Left ventricle myocardium superior (tissue), 1 donor: ENCODE data around the gene ZNF654. TPM values are rescaled to one million over a fixed set of nuclear protein-coding genes. Genes with fewer than 3 reads are reported as not detected.

Experiments
- ATAC-seq: fragments of 200-7000 bp; cut with Tn5 transposase; one replicate; pipeline ENCODE4 v1.9.1; 2020; ENCODE audit warnings: mild to moderate bottlenecking, moderate library complexity
- DNase-seq: peaks from one replicate; pipeline ENCODE4 v3.0.0-alpha.2; 2020
- intact Hi-C: fragments of 100-400 bp; cut with micrococcal nuclease; formaldehyde crosslinking; loops from one replicate; pipeline ENCODE4 v1.11.0; 2022
- total RNA-seq: library from RNA; stranded (reverse); fragmentation: NEBNext Ultra II Directional; extraction: Animal tissue kit (Norgen Biotek cat#: 25700); gene quantifications from one replicate; pipeline ENCODE4 v1.2.1, GENCODE V29; 2021
- donor health status: DM: no; HTN: yes; CAD: no; lungs with severe emphysema.

The ZNF654 gene
- total RNA-seq, 1 donor from 2014 or later: 10.3 TPM

DNA sequence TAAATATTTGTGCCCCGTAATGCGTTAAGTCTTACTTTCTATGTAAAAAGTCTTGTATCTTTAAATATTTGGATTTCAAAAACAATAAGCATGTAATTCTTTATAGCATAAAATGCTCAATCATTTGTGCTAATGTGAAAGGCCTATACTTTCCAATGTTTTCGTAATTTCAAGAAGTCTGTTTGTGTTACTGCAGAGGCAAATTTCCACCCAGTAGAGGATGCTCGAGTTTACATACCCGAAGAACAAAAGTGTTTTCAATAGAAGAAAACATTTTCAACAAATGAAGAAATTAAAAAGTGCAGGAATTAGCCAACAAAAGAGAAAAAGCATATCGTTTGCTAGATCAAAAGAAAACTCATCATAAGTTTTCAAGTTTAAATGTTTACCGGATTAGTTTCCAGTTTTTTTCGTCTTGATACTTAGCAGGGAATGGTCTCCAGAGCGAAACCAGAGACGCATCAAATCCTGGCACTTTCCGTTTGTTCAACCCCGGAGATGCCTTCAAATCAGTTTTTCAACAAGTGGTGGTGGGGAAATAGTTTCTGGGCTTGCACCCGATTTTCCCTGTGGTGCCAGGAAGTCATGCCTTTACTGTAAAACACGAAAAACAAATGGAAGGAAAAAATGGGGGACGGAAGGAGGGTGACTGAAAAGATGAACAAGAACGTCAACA is 1.3 kb upstream of the ZNF654 start:
- DNase-seq: no peak
- no peak for ATAC-seq
- intact Hi-C loops: no loop called here

DNA sequence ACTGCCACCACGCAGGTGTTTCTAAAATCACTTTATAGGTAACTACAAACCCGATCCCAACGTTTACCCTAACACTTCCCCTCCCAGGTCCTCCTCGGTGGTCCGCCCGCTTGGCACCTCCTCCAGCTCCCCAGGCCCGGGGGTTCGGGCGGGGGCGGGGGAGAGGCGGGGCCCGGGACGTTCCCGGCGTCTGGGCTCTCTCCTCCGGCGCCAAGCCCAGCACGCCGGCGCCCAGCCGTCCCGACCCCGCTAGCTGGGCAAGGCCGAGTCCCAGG is 812 bp upstream of the ZNF654 start:
- no peak for DNase-seq
- intact Hi-C loops: no loop called here
- ATAC-seq: no peak

DNA sequence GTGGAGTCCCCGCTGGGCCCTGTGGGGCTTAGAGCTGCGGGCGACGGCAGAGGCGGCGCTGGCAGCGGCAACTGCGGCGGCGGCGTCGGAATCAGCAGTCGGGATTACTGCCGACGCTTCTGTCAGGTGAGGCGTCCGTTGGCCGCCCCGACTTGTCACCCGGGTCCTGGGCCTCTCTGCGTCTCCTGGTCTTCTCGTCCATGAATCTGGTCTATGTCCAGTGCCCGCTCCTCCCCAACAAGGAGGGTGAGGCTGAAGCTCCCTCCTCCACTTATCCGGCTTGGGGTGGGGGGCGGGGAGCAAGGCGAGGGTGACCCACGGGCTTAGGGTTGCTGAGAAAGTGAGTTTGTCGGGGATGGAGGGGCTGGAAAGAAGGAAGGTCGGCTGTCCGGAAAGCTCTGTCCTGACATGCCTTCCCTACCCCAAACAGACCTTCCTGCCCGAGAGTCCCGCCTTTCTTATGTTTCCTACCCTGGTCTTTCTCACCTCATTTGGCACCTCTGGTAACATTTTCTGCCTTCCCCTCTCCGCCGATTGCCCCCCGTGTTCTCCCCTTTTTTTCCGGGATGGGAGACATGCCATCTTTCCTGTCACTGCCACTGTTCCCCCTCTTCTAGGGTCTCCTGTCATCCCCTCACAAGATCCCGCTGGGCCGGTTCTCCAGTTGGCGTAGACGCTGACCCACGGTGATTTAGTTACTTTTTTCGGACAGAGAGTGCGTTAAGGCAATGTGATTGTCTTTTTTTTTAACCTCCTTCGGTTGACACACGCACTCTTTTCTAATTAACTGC is 520 bp downstream of the ZNF654 start:
- intact Hi-C loops: no loop called here
- DNase-seq: no peak

DNA sequence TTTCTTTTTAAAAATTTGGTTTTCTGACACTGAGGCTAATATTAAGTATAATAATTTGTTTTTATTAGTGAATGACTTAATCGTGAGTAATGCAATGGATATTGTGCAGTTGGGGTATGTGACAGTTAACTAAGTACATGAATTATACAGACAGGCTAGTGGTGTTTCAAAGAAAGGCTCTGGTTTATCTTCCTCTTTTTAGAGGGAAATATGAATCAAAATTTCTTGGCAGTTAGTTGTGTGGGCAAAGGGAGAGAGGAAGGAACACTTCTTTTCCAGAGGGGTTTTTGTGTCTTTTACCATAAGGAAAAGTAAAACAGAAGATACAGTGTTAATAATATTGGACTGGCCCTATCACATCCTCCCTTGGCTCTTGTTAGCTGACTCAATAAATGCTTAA is 2.7 kb downstream of the ZNF654 start:
- intact Hi-C loops: no loop called here
- DNase-seq: no peak

More for the DNA sequence above, 520 bp downstream of the ZNF654 start:
- peak; percentile 15 for ATAC-seq

DNA sequence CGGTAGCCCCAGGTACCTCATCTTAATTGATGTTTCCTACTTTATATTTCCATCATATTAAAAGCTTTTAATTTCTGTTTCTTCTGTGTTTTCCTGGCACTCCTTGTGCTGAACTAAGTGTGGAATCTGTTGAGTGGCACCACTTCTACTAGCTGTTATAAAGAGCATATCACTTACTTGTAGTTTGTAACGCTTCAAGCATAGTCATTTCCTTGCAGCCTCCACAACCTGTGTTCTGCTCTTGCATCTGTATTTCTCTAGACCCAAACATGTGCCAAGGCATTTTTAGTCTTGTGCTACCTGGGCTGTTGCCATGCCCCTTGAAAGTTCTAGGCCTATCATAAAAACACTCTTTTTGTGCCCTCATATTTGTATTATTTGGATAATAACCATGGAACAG is 16.0 kb downstream of the ZNF654 start:
- peak; percentile 42 for ATAC-seq
- intact Hi-C loops: no loop called here
- DNase-seq: no peak

More for the DNA sequence above, 2.7 kb downstream of the ZNF654 start:
- no peak for ATAC-seq

DNA sequence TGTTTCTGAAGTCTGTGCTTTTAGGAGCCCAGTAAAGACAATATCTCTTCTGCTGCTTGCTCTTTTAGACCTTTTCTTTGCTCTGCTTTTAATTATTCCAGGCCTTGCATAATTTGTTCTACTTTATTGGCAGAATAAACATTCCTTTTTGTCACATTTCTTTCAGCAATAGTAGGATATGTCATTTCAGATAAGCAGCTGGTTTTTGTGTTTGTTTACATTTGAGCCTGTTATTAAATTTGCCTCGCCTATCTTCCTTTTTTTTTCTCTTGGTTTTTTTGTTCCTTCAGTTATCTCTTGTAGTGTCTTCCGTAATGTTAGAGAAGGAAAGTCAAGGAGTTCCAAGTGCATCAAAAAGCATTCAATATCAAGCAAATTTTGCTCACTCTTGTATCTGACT is 16.4 kb downstream of the ZNF654 start:
- DNase-seq (no peak), ATAC-seq (no peak)
- intact Hi-C loops: no loop called here

DNA sequence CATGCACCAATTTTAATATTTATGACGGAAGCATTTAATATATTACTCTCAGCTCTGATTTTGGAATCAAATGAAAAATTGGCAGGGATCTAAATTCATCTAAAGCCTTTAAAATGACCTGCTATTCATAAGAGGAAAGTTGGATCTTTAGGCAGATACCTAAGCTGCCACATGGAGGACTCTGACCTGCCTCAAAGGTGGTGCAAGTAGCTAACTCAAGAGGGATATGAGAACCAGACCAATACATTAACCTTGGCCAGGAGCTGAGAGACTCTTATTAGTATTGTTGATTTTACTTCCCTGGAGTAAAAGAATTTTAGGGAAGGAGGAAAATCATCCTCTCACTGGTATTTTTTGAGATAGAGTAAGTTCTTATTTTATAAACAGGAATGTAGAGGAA is 17.7 kb downstream of the ZNF654 start:
- intact Hi-C loops: no loop called here
- DNase-seq (no peak), ATAC-seq (no peak)

DNA sequence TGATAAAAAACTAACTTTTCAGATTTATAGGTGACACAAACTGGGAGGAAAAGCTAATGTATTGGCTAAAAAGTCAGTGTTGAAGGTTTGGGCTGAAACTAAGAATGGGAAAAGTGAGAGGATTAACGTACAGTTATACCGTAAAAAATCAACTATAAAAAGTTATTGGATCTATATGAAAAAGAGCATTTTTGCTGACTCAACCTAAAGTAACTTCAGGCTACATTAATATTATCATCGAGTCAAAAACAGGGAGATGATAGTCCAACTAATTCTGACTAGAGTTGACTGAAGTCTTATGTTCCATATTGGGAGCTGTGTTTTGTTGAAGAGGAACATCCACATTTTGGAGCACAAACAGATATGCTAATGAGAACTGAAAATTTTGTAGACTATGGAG is 19.9 kb downstream of the ZNF654 start:
- ATAC-seq (no peak), DNase-seq (no peak)
- intact Hi-C loops: no loop called here

DNA sequence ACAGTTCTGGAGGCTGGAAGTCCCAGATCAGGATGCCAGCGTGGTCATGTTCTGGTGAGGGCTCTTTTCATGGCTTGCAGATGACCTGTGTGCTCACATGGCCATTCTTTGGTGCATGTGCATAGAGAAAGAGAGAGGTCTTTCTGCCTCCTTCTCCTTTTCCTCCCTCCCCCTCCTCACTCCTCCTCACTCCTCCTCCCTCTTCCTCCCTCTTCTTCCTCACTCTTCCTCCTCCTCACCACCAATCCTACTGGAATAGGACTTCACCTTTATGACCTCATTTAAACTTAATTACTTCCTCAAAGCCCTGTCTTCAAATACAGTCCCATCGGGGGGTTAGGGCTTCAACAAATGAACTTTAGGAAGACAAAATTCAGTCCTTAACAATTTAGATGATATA is 23.8 kb downstream of the ZNF654 start:
- intact Hi-C loops: no loop called here
- ATAC-seq: no peak
- no peak for DNase-seq

DNA sequence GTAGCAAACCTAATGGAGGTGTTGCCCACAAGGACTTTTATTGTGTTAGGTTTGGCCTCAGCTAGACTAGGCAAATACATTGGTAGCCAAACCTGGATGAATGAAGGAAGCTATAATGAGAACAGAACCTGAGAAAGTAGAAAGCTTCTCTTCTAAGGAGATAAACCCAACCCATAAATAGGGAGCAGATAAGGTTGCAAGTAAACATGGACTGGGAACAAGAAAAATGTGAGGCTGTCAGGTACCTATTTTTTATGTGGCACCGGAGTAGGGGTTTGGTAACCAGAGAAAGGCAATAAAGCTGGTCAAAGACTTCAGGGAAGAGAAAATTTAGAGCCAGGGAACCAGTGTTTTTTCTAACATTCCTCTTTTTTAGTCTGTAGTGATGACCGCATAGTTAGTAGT is 25.0 kb downstream of the ZNF654 start:
- DNase-seq (no peak), ATAC-seq (no peak)
- intact Hi-C loops: no loop called here

DNA sequence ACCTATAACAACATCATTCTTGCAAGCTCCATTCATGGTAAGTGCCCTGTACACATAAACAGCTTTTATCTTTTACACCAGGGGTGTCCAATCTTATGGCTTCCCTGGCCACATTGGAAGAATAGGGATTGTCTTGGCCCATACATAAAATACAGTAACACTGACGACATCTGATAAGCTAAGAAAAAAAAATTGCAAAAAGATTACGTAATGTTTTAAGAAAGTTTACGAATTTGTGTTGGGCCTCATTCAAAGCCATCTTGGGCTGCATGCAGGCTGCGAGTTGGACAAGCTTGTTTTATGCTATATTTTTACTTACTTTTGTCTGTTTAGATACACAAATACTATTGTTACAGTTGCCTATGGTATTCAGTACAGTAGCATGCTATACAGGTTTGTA is 31.6 kb downstream of the ZNF654 start:
- ATAC-seq (no peak), DNase-seq (no peak)
- intact Hi-C loops: no loop called here

DNA sequence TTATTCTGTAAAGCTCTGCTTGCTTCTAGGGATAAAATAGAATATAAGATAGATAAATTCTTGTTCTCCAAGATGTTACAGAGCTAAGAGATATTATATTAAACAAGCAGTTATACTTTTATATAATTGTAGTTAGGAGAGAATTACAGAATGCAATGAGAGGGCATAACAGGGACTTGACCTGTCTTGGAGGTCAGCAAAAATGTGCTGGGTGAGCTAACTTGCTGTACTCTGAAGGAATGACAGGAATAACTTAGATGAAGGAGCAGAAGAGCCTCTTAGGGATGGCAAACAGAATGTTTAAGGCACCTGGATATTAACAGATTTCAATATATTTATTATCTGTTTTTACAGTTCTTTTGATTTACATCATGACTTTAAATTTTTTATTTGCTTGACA is 33.2 kb downstream of the ZNF654 start:
- DNase-seq (no peak), ATAC-seq (no peak)
- intact Hi-C loops: no loop called here

DNA sequence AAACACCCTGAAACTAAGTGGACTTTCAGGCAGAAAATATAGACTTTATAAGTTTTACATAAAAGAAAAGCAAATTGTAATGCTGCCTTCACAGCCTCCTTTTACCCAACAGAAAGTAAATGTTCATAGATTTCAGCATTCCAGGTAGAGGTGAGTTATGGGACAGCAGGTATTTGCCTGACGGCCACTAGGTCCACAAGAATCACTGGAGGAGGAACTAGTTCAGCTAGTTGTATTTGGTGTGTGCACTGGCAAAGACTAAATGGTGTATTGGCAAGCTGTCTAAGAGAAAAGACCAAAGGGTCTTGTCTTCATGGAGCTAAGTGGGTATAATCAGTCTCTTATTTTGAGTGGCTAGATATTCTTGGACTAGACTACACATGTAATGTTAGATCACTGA is 34.2 kb downstream of the ZNF654 start:
- DNase-seq (no peak), ATAC-seq (no peak)
- intact Hi-C loops: no loop called here

DNA sequence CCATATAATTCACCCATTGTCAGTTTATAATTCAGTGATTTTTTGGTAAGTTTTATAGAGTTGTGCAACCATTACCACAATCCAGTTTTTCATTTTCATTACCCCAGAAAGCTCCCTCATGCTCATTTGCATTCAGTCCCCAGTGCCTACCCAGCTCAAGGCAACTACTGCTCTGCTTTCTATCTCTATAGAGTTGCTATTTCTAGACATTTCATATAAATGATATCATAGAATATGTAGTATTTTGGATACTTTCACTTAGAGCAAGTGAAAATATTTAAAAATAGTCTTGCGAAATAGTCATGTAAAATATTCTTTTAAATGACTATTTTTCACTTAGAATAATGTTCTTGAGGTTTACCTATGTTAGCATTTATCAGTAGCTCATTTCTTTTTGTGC is 42.1 kb downstream of the ZNF654 start:
- ATAC-seq (no peak), DNase-seq (no peak)
- intact Hi-C loops: no loop called here

DNA sequence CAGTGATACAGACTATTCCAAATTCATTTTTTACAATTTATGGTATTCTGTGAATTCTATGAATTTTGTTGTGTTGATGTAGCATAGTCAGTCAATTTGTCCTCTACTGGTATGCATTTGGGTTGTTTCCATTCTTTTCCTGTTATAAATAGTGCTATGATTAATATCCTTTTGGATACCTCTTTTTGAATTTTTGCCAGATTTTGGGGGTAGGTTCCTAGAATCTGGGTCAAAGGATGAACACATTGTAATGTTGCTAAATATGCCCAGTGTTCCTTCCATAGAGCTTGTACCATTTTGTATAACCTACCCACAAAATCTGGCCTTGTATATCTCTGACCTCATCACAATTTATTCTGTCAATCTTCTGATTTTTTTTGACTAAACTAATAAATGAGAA is 46.3 kb downstream of the ZNF654 start:
- DNase-seq (no peak), ATAC-seq (no peak)
- intact Hi-C loops: no loop called here

DNA sequence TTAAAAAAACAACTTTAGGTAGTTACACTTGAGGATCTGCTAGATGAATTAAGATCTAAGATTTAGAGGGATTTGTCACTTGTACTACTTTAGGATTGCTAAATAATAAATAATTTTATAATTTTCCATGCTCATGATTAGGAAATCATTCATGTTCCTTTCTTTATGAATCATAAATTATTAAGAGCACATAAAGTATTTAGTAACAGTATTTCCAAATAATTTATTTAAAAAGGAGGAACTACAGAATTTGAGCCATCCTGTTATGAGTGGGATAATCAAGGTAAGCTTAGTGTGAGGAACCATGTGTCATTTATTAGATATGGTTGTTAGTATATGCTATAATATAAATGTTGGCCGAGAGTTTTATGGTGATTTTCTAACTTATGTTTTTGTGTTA is 53.2 kb downstream of the ZNF654 start:
- no peak for ATAC-seq
- no peak for DNase-seq

DNA sequence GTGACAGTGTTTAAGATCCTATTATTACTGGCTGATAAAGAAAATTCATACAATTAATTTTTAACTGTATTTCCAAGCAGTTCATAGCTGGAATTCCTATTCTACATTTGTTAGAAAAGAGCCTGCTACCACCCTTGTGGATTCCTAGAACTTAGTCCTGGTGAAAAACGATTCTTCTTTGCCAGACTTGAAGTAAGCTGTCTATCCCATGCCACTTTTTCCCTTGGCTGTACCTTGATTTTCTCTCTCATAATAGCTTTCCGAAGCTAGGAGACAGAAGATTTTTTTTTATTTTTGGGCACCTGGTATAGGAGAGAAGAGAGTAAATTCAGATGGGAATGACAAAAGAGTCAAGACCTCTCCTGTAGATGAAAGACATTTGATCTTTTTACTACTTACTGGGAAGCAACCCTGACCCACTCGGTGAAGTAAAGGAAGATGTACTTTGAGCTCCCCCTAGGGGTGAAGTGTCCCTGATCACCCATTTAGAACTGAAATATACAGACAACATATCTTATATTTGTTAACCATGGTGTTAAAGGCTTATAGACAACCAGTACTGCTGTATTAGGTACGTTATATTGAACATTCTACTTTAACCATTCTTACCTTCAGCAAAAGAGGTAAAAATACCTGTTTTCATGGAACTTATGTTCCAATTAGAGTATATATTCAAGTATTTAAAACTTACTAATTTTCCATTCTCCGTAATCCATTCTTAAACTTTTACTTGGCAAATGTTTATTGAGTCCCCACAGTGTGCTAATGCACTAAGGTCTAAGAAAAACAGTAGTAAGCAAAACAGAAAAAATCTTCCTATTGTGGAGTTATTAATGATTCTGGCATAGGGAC is 54.5 kb downstream of the ZNF654 start:
- DNase-seq: no peak
- ATAC-seq: peak; percentile 85

More for the DNA sequence above, 53.2 kb downstream of the ZNF654 start:
- intact Hi-C loops: loop anchor here (5.0 kb wide), 1 partner anchor 755 kb away; no protein-coding TSS in a partner anchor

DNA sequence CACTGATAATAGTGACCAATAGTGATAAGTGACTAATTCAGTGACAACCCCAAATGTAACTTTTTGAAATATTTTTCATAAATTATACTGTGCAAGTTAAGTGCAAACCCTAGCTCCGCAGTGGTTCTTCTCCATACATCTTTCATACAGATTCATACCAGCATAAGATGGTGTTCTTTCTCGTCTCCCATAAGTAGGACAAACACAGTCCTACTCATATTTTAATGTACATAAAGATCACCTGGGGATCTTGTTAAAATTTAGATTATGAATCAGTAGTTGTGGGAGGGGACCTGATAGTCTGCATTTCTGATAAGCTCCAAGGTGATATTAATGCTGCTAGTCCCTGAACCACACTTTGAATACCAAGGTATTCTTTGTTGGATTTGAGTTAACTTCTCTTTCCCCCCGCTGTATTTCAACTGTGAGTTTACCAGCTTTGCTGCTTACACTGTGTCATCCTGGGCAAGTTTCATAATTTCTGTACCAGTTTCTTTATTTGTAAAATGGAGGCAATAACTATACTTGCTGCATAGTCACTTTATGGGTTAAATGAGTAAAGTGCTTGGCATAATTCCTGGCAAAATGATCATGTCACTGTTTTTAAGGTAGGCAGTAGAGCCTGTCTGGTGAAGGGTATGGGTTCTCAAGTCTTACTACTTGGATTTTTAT is 56.0 kb downstream of the ZNF654 start:
- DNase-seq (no peak), ATAC-seq (no peak)
- intact Hi-C loops: loop anchor here (5.0 kb wide), 1 partner anchor 758 kb away; no protein-coding TSS in a partner anchor

More for the DNA sequence above, 54.5 kb downstream of the ZNF654 start:
- intact Hi-C loops: loop anchor here (5.0 kb wide), 1 partner anchor 756 kb away; no protein-coding TSS in a partner anchor

DNA sequence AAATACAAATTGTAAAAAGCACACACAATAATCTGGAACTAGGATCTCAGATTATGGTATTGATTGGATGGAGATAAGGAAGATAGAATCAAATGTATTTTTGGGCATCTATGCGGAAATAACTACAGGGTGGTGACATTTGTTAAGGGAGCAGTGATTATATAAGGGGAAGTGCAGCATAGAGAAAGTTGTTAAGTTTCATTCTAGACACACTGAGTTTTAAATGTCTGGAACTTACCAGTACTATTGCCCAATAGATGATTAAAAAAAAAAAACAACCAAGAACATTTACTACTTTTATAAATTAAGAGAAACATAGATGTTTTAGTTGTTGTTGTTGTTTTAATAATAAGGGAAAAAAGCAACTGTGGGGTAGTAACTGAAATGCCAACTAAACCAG is 58.6 kb downstream of the ZNF654 start:
- ATAC-seq: no peak
- intact Hi-C loops: no loop called here
- no peak for DNase-seq
